Left lobe of liver (tissue), 2 donors: ENCODE results near the gene TDP1. TPM values are rescaled to one million over a fixed set of nuclear protein-coding genes. Genes with fewer than 3 reads are reported as not detected.

Experiments used
- ATAC-seq: fragments of 200-7000 bp; cut with Tn5 transposase; one replicate; pipeline ENCODE4 v1.9.1; 2020; ENCODE audit warnings: mild to moderate bottlenecking, moderate library complexity
- DNase-seq: peaks from one replicate; pipeline ENCODE4 v3.0.0-alpha.2; 2020; ENCODE audit warnings: low spot score
- total RNA-seq: library from RNA; stranded (reverse); gene quantifications from one replicate; pipeline ENCODE4 v1.2.1, GENCODE V29; 2021
- donor health status: DM: no; HTN: no; CAD: no; lungs with moderate emphysema.
- donor health status: DM: no; HTN: yes; CAD: no.

Gene TDP1
- 4.6 TPM for total RNA-seq

DNA sequence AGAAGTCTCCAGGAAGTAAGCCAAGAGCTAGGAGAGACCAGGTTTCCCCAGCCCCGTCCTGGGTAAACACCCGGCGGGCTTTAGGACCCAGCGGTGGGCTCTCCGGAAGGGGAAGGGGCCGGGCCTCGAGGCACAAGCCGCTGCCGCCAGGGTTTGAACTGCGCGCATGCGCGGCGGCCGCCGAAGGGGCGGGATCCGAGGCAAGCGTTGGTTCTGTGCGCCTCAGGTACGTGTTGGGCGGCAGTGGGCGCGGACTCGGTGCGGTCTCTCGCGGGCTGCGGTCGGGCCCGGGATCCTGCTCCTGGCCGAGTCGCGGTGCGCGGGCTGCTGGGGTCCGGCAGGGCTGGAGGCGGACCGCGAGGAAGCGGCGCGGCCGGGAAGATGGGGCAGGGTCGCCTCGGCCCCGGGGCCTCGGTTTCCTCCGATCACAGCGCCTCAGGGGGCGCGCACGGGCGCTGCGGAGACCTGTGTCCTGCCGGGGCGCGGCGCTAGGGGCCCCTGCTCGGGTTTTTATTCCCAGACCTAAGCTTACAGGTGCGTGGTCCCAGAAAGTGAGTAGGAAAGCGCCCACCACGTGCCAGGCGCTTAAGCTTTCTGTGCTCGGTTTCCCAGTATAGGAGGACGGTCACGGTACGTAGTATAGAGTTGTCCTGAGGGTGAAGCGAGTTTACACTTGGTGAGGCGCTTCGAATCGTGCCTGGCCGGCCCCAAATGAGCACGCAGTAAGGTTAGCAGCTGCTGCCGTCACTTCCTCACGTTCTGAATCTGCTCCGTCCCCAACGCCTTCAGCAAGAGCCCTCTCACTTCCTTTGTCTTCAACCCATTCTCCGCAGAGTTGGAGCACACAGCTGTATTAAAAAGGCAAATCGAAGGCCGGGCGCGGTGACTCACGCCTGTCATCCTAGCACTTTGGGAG, at the start of gene TDP1:
TDP1 (plus strand) TSS at position 183 of the 916 bp plus-strand sequence. CDS start 7,188 bp downstream, outside the sequence.
- ATAC-seq (peak; percentile 85), DNase-seq (peak; percentile 97)

DNA sequence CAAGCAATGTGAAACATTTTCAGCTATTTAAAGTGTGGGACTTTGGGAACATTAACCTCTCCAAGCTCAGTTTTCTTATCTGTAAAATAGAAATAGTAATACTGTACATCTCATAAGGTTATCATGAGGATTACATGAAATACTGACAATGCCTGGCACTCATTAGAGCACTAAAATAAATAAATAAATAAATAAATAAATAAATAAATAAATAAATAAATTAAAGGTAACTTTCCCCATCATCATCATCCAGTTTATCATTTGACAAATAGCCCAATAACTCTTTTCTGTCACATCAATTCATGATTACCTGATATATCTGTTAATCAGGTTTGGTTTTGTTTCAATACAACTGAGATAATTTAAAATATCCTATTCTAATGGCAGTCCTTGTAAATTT, 49.7 kb upstream of the TDP1 start:
- DNase-seq (no peak), ATAC-seq (no peak)

- DNase-seq: no peak
- ATAC-seq: no peak
Observed at GRCh38 chr14:89907655-89908054, 48.1 kb upstream of the TDP1 start.

GRCh38 chr14:89908712-89909450, 46.8 kb upstream of the TDP1 start:
- ATAC-seq: peak; percentile 53
- no peak for DNase-seq

- DNase-seq (no peak), ATAC-seq (no peak)
Observed at GRCh38 chr14:89909586-89909985, 46.1 kb upstream of the TDP1 start.

DNA sequence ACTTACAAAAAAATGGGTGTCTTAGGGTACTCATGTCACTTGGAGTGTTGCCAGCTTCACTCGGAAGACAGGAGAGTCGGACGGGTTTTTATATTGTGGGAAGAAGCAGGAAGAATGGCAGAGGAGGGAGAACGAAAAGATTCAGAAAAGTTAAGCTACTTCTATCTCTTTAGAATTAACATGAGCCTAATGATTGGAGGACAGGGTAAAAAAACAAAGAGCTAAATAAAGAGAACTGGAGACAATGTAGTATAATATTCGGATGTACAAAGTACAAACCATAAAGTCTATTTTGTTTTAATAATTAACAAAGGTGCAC, 45.1 kb upstream of the TDP1 start:
- DNase-seq: no peak

DNA sequence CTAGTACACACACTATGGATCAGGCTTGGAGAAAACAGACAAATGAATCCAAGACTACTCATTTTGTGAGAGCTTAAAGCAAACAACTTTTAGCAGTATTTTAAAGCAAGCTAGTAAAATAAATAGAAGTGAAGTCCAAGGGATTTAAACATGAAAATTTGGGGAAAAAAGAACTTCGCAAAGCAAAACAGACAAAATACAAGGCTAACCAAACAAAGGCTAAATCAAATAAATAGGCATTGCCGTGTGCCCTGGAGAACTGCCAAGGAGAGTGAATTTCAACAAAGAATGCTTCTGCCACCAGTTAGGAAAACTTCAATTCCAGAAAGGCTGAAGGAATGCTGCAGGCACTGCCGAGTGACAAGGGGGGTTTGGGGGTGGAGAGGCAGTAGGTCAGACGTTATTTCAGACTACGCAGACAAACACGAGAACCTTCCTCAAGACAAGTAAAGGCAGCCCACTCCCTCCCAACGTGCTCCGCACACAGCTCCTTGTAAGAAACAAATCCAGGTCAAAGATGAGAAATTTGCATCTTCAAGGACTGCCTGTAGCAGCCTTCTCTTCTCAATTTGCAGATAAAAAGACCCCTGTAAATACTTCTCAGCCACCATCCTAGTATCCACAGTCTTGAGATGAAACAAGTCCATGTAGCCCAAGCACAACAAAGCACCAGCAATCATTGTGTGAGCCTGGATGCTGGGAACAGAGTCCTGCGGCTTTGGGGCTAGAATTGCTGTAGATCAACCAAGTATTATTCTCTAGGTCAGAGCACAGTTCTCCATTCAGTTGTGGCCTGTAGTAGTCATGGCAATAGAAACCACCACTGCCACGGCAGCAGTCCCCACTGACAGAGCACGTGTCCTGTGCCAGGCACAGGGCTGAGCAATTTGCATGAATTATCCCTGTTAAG, 44.5 kb upstream of the TDP1 start:
- DNase-seq (peak; percentile 70), ATAC-seq (peak; percentile 55)

More for the DNA sequence above, 45.1 kb upstream of the TDP1 start:
- peak; percentile 63 for ATAC-seq

DNA sequence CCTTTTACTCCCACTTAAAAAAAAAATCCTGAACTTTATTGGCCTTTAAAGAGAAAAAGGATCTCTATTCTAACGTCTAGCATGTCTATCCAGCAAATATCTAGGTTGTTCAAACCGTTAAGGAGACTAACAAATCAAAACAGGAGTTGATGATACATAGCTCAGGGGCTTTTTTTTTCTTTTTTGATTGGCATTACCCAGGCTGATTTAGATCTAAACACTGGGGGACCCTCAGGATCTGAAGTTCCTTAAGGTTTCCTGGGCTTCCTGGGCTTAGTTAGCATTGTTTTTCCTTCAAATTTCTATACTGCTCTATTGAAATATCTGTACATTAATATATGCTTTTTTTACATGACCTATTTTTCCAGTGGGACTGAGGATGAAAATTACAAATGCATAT, 43.5 kb upstream of the TDP1 start:
- ATAC-seq (no peak), DNase-seq (no peak)

DNA sequence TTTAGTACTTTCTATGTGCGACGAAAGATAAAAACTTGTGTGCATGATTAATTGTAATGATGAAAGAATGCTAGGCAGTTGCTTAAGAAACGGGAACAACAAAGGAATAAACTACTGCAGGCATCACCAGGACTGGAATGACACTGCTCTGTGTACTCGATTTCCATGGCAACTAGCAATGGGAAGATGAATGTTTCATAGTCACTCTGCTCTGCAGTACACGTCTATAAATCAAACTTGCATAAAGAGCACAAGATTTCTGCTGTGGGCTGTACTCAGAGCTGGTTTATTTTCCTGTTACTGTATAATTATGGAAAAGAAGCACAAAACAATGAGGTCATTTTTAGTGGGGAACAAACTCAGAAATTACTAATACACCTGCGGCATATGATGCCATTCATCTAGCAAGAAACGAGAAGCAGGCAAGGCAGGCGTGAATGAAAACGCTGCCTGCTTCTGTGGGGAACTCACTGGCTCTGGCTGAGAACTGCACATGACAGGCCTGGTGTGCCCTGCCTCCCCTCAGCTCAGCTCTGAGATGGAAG, 43.0 kb upstream of the TDP1 start:
- ATAC-seq (no peak), DNase-seq (no peak)

GRCh38 chr14:89915114-89915878, 40.4 kb upstream of the TDP1 start:
- ATAC-seq: peak; percentile 84
- DNase-seq: peak; percentile 57

- ATAC-seq (no peak), DNase-seq (no peak)
Observed at GRCh38 chr14:89918721-89919120, 37.0 kb upstream of the TDP1 start.

DNA sequence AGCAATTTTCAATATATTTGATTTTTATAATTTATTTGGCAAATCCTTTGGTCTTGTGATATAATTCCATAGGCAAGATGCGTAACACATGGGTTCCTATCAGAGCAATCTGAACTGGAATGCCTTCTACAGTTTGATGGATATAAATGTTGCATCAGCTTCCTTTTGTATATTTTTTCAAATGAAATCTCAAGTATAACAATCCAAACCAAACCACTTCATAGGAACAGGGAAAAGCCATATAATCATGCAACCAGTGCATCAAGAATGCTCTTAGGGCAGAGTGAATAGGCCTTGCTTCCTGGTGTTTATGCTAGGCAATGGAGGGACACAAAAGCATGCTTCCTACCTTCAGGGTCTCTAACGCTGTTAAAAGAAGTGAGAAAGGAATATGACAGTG, 35.7 kb upstream of the TDP1 start:
- DNase-seq (no peak), ATAC-seq (no peak)

GRCh38 chr14:89921346-89921745, 34.4 kb upstream of the TDP1 start:
- DNase-seq (no peak), ATAC-seq (no peak)

DNA sequence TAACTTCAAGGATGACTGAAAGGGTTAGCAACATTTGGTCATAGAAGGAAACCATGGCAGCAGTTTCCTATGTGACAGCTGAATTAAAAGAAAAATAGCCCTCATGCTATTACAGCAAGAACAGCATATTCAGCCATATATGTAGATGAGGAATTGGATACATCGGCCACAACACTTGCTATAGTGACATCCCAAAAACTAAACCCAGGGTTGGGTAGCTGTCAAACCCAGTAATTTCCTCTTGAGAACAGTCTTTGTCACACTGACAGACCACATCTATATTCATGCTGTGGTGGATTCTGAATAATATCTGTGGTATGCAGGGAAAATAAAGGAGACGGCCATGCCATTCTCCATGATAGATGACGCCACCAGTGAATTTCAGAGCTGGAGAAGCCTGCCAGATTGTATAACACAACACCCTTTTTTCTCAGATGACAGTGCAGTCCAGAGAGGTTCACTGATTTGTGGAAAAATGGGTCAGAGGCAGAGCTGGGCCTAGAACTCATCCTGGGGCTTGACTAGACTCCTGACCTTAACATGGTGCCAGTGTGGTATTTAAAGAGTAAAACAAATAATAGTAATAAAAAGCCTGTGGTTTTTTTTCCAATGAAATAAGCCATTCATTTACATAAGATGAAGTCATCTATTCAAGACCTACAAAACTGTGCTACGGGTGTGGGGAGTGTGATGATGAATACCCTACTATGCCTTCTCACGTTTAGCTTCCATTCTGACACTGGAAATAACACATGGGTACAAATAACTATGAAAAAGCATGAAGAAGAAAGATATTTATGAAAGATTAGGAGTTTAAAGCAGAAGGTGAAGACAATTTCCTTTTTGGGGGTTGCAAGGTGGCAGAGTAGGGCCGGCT, 33.5 kb upstream of the TDP1 start:
- DNase-seq (no peak), ATAC-seq (no peak)

GRCh38 chr14:89924268-89924667, 31.5 kb upstream of the TDP1 start:
- ATAC-seq (peak; percentile 94), DNase-seq (peak; percentile 74)

GRCh38 chr14:89926694-89927093, 29.0 kb upstream of the TDP1 start:
- ATAC-seq (no peak), DNase-seq (no peak)

DNA sequence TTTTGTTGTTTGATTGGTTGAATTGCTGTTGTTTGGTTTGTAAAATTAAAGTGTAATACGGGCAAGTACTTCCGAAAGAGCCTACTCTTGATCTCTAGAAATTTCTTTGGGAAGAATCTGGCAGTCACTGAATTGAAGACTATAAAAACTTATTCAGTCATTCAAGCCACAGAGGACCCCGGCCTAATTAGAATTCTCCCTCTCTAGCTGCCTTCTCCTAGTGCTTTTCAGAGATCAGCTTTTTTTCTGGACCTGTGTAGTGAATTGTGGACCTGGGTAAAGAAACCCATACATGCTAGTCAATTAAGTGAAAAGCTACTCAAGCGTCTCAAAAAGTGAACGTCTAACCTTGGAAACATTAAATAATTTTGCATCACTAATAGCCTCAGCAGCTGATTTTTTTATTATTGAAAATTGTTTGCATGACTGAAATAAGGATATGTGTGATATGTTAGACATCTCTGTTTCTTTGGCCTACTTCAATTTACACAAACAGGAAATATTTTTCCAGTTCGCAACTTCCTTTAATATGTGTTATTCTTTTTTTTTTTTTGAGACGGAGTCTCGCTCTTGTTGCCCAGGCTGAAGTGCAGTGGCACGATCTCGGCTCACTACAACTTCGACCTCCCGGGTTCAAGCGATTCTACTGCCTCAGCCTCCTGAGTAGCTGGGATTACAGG, 28.4 kb upstream of the TDP1 start:
- ATAC-seq: no peak

GRCh38 chr14:89933002-89933401, 22.7 kb upstream of the TDP1 start:
- DNase-seq (no peak), ATAC-seq (no peak)

More for the DNA sequence above, 28.4 kb upstream of the TDP1 start:
- DNase-seq: no peak
